OCI-LY7 (cell line): ENCODE results near the gene TSPAN5.

ENCODE experiments used
- CTCF ChIP-seq: fragments of 200-600 bp; sonication (generic); conservative IDR thresholded peaks from 2 replicates; pipeline ENCODE4 v1.5.1; 2014; ENCODE audit warnings: mild to moderate bottlenecking, antibody characterized with exemption, low read length, moderate library complexity, mixed read lengths
- EZH2phosphoT487 ChIP-seq: fragments of 200-600 bp; sonication (generic); IDR thresholded peaks from 2 replicates; pipeline ENCODE4 v1.6.1; 2018; ENCODE audit warnings: low read depth, borderline replicate concordance, mild to moderate bottlenecking, mixed run types, antibody characterized with exemption, low read length, moderate library complexity, mixed read lengths

DNA sequence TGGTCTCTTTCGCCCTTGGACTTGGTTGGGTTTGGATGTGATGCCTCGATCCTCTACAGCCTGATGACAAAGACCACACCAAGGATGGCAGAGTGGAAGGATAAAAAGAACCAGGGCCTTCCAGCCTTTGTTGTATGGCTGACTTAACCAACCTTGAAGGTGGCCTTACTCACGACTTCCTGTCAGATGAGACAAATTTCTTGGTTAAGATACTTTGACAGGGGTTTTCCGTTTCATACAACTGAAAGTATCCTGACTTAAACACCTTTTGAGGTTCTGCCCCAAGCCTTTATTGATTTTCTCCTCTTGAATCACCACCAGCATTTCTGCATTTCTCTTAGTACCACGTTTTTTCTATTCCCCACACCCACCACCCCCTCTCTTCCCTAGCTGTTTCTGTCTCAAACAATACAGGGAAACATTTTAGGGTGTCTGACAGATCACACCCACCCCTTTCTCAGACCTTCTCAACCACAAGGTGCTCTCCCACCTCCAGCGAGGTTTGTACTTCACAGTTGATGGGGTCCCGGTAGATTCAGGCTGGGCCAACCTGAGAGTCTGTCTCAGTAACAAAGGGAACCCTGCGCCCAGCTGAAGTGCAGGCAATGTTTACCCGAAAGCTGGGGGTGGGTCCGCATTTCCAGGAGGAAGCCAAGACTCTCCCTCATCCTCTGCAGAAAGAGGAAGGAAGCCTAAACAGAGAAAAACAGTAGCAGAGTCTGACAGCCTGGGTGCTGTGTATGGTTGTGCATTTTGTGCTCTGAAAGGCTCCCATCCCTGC, 5.0 kb upstream of the TSPAN5 start:
- TF ChIP-seq CTCF (no peak), EZH2phosphoT487 (no peak)
